ENCODE measurements around the gene ITGA8. TPM values are rescaled to one million over a fixed set of nuclear protein-coding genes. Genes with fewer than 3 reads are reported as not detected.
"Not testable (repeated sequence)": the region's sequence is repeated elsewhere in the genome, so short reads cannot be mapped to it uniquely, and the experiment has no call there.

Gene ITGA8
- total and polyA plus RNA-seq, 9 of the 15 experiments (the other 6 are each of a cell fraction or from before 2014, with no cell fraction given): 0.01 to 0.07 (median 0.04) TPM; not detected in 5

DNA sequence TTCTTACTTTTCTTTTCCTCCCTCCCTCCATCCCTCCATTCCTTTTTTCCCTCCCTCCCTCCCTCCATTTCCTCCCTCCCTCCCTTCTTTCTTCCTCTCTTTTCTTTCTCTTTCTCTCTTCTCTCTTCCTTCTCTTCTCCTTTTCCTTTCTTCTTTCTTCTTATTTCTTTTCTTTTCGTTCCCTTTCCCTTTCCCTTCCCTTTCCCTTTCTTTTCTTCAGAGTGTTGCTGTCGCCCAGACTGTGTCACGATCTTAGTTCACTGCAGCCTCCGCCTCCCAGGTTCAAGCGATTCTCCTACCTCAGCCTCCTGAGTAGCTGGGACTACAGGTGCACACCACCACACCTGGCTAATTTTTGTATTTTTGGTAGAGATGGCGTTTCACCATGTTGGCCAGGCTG lies 42.5 kb upstream of the ITGA8 start:
- H3K4me1 ChIP-seq (replicated peaks in 1 of 2; ENCODE audit: control insufficient read depth in 2 of 2, insufficient read depth in 2 of 2, low read length in 2 of 2); FAIRE-seq; in situ Hi-C loops (cut with MboI); H3K9me1 ChIP-seq (ENCODE audit: control insufficient read depth, insufficient read depth, low read length); POLR2A ChIA-PET; H3K79me2 ChIP-seq (ENCODE audit: control insufficient read depth, insufficient read depth, low read length); CTCF ChIA-PET (ENCODE audit: low intra/inter-chr PET ratio); H3K36me3 ChIP-seq (ENCODE audit: control insufficient read depth, insufficient read depth, low read length); ATAC-seq; DNase-seq (ENCODE audit: extremely low read depth in 1 of 4, low spot score in 3 of 4); H3K9ac ChIP-seq (ENCODE audit: insufficient read depth in 1 of 2, low read depth in 2 of 2, low read length in 2 of 2); H3K27me3 ChIP-seq (ENCODE audit: control insufficient read depth in 2 of 2, insufficient read depth in 2 of 2, low read length in 2 of 2); H4K20me1 ChIP-seq (replicated peaks; ENCODE audit: control insufficient read depth, insufficient read depth, low read length); BruUV-seq (replicated peaks); H2AFZ ChIP-seq (ENCODE audit: low read depth, low read length); H3K4me2 ChIP-seq (ENCODE audit: insufficient read depth, low read length); H3K4me3 ChIP-seq; H3K27ac ChIP-seq (ENCODE audit: extremely low read depth, low read depth, low read length); H3K9me3 ChIP-seq (replicated peaks; ENCODE audit: control insufficient read depth, insufficient read depth, low read depth, low read length); intact Hi-C loops (cut with micrococcal nuclease): not testable (repeated sequence)
- WGBS (ENCODE audit: insufficient coverage, low coverage, missing lambda C conversion rate): 46% methylated on average over 6 of the region's 6 CpGs

- in situ Hi-C loops (cut with MboI); POLR2A ChIA-PET; H3K4me1 ChIP-seq (replicated peaks in 1 of 2; ENCODE audit: control insufficient read depth in 2 of 2, insufficient read depth in 2 of 2, low read length in 2 of 2); ATAC-seq; H3K4me3 ChIP-seq; DNase-seq (ENCODE audit: extremely low read depth in 1 of 4, low spot score in 3 of 4); H3K9ac ChIP-seq (ENCODE audit: insufficient read depth in 1 of 2, low read depth in 2 of 2, low read length in 2 of 2); H3K36me3 ChIP-seq (ENCODE audit: control insufficient read depth, insufficient read depth, low read length); H3K9me1 ChIP-seq (ENCODE audit: control insufficient read depth, insufficient read depth, low read length); H3K79me2 ChIP-seq (ENCODE audit: control insufficient read depth, insufficient read depth, low read length); H2AFZ ChIP-seq (ENCODE audit: low read depth, low read length); BruUV-seq (replicated peaks); CTCF ChIA-PET (ENCODE audit: low intra/inter-chr PET ratio); H4K20me1 ChIP-seq (replicated peaks; ENCODE audit: control insufficient read depth, insufficient read depth, low read length); FAIRE-seq; H3K4me2 ChIP-seq (ENCODE audit: insufficient read depth, low read length); H3K27ac ChIP-seq (ENCODE audit: extremely low read depth, low read depth, low read length); H3K27me3 ChIP-seq (ENCODE audit: control insufficient read depth in 2 of 2, insufficient read depth in 2 of 2, low read length in 2 of 2); intact Hi-C loops (cut with micrococcal nuclease); H3K9me3 ChIP-seq (replicated peaks; ENCODE audit: control insufficient read depth, insufficient read depth, low read depth, low read length): not testable (repeated sequence)
- WGBS (ENCODE audit: insufficient coverage, low coverage, missing lambda C conversion rate): 50% methylated on average over 2 of the region's 4 CpGs
- peak; percentile 13 for TF ChIP-seq ZNF146 (CRISPR knock-in tag; IDR thresholded peaks at IDR 0.05; ENCODE audit: unreplicated experiment)
Observed at GRCh38 chr10:15761224-15761623, 41.5 kb upstream of the ITGA8 start.
